Stimulated activated CD8-positive, alpha-beta memory T cell treated with anti-CD3 and anti-CD28 coated beads, Interleukin-12 subunit alpha, Interleukin-12 subunit beta, amount 100 ng/mL, for 24 hours (primary cell): ENCODE results near the gene HSD11B2.

Experiments
- DNase-seq: peaks from one replicate; pipeline ENCODE4 v3.0.0-alpha.2; 2020; ENCODE audit errors: extremely low read depth

The HSD11B2 gene

DNA sequence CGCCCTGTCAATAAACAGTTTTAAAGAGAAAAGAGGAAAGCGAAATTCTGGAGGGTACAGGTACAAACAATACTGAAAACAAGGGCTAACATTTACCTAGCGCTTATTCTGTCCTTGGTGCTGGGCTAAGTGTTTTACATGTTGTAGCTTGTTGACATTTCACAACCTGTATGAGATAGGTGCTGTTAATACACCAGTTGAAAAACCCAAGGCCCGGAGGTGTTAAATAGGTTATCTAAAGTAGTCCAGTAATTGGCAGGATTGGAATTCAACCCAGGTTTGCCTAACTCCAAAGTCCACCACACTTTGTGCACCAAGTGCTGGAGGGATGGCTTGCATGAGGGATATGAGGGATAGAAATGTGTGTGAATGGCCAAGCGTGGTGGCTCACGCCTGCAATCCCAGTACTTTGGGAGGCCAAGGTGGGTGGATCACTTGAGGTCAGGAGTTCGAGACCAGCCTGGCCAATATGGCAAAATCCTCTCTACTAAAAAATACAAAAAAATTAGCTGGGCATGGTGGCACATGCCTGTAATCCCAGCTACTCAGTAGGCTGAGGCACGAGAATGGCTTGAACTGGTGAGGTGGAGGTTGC, 47.1 kb downstream of the HSD11B2 start:
- DNase-seq: no peak

DNA sequence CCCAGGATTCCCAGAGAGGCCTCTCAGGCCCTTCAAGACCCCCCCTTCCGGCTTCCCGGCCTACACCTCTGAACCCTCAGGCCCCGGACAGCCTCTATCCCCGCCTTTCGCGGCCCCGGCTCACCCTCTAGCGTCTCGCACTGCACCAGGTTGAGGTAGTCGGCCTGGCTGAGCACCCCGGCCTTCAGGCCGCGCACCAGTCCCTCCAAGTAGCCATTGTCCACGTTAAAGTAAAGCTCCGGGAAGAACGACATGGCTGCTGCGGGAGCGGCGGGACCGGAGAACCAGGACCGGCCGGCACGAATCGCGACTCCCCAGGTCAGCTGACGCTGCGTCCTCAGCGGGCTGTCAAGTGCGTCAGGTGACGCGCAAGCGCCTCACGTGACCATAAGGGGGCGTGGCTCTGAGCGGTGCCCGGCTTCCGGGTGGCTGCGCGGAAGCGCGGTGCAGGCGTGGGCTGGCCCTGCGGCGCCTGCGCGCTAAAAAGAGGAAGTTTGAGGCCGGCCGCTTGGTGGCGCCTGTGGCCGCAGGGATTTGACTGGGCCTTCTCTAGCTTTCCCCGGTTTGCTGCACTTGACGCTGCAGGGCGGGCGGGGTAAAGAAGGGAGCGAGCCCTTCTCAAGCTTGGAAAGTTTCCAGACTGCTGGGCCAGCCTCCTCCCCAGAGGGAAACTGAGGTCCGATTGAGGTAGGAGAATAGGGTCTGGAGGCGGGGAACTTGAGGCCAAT, 50.1 kb downstream of the HSD11B2 start, which contains the start of gene ATP6V0D1:
ATP6V0D1 (minus strand) TSS at position 325 of the 728 bp plus-strand sequence; CDS start at position 254, 71 bp downstream.
- DNase-seq: peak; percentile 96

DNA sequence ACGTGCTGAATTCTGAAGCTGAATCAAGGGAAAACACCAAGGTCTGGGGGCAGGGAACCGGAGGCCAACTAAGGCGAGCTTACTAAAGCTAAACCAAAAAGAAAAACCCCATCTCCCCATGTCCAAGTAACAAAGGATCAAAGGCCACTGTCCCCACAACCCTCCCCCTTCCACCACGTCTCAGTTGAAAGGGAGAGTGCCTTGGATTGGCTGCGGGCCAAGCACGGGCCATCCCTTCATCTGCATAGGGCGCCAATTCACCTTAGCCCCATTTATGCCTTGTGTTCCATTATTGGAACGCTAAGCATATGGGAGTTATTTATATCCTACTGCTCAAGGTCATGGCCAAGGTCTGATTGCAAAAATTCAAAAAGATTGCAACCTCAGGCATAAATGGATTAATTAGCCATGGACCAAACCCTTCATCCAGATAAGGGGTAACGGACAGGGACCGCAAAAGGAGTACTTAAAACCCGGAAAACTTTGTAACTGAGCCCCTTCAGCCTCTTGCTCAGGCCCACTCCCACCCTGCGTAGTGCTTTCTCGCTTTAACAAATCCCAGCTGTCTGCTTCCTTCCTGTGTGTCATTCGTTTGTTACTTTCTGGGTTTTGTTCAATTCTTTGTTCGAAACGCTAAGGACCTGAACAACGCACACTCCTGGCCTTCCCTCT, 50.8 kb downstream of the HSD11B2 start:
- no peak for DNase-seq

DNA sequence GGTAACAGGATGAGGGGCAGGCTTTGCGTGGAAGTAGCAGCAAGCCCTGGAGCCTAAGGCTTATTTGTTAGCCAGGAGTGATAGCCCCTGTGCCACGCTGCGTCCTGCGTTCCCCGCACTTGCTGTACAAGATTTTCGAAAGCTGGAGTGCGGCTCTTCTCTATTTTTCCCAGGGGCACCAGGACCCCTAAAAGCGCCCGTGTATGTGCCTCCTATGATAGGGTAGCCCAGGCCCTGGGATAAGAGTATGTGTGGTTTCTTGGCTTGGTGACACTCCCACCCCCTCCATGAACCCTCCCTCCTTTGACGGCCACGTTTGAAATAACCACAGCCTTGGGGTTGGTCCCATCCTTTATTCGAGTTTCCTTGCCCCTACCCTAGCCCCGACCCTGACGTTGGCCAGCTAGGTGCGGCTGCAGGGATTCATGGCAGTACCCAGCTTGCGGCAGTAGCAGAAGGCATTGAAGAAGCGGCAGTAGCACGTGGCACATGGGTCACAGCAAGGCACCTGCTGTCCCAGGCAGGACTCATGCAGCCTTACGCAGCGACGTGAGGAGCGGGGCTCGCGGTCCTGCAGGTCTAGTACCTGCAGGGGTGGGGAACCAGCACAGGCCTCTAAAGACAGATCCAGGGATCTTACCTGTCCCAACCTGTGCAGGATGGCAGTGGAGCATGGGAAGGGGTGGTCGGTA, 51.5 kb downstream of the HSD11B2 start:
- DNase-seq: no peak

DNA sequence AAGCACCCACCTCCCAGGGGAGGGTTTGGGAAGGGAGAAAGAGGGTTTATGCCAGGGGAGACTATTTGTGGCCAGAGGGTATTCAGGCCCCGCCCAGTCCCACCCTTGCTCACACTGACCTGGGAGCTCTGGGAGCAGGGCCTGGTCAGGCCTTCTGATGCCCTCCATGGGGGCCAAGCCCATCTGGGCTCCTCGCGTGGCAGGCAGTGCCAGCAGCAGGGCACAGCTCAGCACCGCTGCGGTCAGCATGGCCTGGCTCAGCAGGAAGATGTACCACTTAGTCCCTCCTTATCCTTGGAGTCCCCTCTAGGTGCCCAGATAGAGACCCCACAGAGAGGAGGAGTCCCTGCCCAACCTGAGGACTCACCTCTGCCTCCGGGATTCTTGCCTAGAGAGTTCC, 52.2 kb downstream of the HSD11B2 start, which contains the start of gene AGRP:
AGRP (minus strand) TSS at position 398 of the 400 bp plus-strand sequence; CDS start at position 249, 149 bp downstream.
- no peak for DNase-seq

DNA sequence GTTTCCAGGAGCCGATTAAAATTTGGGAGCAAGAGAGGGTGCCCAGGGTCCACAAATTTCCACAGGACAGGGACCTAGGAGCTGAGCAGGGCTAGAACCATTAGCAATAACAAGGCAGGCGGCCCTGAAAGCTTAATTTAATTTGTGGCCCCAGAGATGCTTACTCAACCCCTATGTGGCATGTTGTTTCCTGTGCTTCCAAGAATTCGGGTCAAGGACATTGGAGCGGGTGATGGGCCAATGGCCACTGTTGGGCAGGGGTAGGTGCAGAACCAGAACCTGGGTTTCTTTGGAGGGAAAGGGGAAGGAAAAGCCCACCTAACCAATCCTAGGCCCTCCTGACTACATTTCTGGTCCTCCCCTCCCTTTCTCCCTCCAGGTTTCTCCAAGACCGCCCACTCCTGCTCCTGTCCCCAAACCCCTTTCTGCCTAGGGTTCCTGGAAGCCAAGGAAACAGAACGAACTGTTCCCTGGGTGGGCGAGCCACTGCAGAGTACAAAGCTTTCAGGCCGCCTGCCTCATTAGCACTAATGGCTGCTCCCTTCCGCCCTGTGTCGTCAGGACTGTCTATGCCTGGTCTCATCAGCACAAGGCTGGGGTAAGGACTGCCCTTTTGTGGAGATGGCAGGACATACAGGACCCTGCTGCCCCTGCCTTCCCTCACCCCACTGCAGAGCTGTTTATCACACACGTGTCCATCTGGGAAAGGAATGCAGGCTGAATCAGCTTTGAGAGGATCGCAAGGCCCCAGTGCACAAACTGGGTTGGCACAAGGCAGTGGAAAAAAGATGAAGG, 53.0 kb downstream of the HSD11B2 start:
- no peak for DNase-seq

DNA sequence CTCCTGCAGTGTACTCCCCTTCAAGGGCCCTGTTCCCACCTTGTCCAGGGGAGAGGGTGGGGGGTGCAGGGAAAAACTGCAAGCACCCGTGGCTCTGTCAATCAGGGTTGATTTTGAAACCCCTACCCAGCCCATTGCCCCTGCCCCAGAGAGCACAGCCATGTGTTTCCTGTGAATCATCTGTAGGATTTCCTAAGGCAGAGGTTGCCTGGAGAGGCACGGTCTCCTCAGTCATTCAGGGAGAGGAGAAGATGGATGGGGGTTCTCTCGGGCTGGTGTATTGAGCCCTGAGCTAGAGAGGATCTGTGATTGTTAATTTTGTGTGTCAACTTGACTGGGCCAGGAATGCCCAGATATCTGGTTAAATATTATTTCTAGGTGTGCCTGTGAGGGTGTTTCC, 55.9 kb downstream of the HSD11B2 start:
- DNase-seq: no peak
